Neural cell (in vitro differentiated cells): ENCODE measurements around the gene CLIC6. TPM values are rescaled to one million over a fixed set of nuclear protein-coding genes. Genes with fewer than 3 reads are reported as not detected.

Experiments used
- H2AFZ ChIP-seq: fragments of 200-600, 300-800 bp; sonication (generic), shearing (Covaris generic); 2 replicates; pipeline ENCODE4 v1.6.0; 2014; ENCODE audit warnings: low read depth, mild to moderate bottlenecking, antibody characterized with exemption, low read length, moderate library complexity
- H3F3A ChIP-seq: fragments of 200-600 bp; shearing (Covaris generic); 2 replicates; pipeline ENCODE4 v1.6.1; 2016; ENCODE audit warnings: mild to moderate bottlenecking, moderate library complexity, mixed read lengths, antibody characterized with exemption, low read length; ENCODE audit not compliant: insufficient read depth, poor library complexity, severe bottlenecking
- H3K27ac ChIP-seq: fragments of 200-600, 300-800 bp; sonication (generic), shearing (Covaris generic); 2 replicates; pipeline ENCODE4 v1.5.1; 2014; ENCODE audit warnings: mild to moderate bottlenecking, low read length, moderate library complexity
- H3K27me3 ChIP-seq: fragments of 300-800, 200-600 bp; sonication (generic), shearing (Covaris generic); 2 replicates; pipeline ENCODE4 v1.6.0; 2014; ENCODE audit warnings: mild to moderate bottlenecking, low read depth, low read length, moderate library complexity; ENCODE audit not compliant: insufficient read depth
- H3K36me3 ChIP-seq: fragments of 300-800, 200-600 bp; sonication (generic), shearing (Covaris generic); 2 replicates; pipeline ENCODE4 v1.5.1; 2014; ENCODE audit warnings: mild to moderate bottlenecking, antibody characterized with exemption, low read length, moderate library complexity; ENCODE audit not compliant: insufficient read depth
- H3K4me2 ChIP-seq: fragments of 300-800, 200-600 bp; sonication (generic), shearing (Covaris generic); 2 replicates; pipeline ENCODE4 v1.6.0; 2014; ENCODE audit warnings: mild to moderate bottlenecking, low read length
- H3K4me3 ChIP-seq: fragments of 300-800, 200-600 bp; sonication (generic), shearing (Covaris generic); 2 replicates; pipeline ENCODE4 v1.5.1; 2014; ENCODE audit warnings: mild to moderate bottlenecking, low read length, moderate library complexity
- H3K79me2 ChIP-seq: fragments of 200-600 bp; shearing (Covaris generic); replicated peaks from 2 replicates; pipeline ENCODE4 v1.6.0; 2014; ENCODE audit warnings: mild to moderate bottlenecking, low read length, moderate library complexity; ENCODE audit not compliant: insufficient read depth
- H3K9ac ChIP-seq: fragments of 300-800, 200-600 bp; sonication (generic), shearing (Covaris generic); 2 replicates; pipeline ENCODE4 v1.6.1; 2016; ENCODE audit warnings: mild to moderate bottlenecking, low read length, mixed read lengths
- H3K9me2 ChIP-seq: fragments of 200-600 bp; shearing (Covaris generic); 2 replicates; pipeline ENCODE4 v1.6.1; 2016; ENCODE audit warnings: mild to moderate bottlenecking, low read length, mixed read lengths; ENCODE audit not compliant: insufficient read depth
- H3K9me3 ChIP-seq: fragments of 200-600, 300-800 bp; sonication (generic), shearing (Covaris generic); 2 replicates; pipeline ENCODE4 v1.6.1; 2016; ENCODE audit warnings: mild to moderate bottlenecking, mixed run types, low read length, moderate library complexity, mixed read lengths
- H4K20me1 ChIP-seq: fragments of 200-600 bp; shearing (Covaris generic); 2 replicates; pipeline ENCODE4 v1.6.1; 2016; ENCODE audit warnings: mild to moderate bottlenecking, mixed run types; ENCODE audit not compliant: insufficient read depth
- CTCF ChIP-seq: fragments of 450-650 bp; IDR thresholded peaks from 2 replicates; pipeline ENCODE4 v1.5.1; 2014; ENCODE audit warnings: antibody characterized with exemption, mild to moderate bottlenecking, moderate library complexity; ENCODE audit not compliant: poor library complexity, severe bottlenecking
- EP300 ChIP-seq: fragments of 450-650 bp; conservative IDR thresholded peaks from 2 replicates; pipeline ENCODE4 v1.6.1; 2014; ENCODE audit warnings: antibody characterized with exemption, mild to moderate bottlenecking, moderate library complexity; ENCODE audit not compliant: poor library complexity, severe bottlenecking
- EZH2 ChIP-seq: fragments of 200-600, 300-800 bp; shearing (Covaris generic), sonication (generic); IDR thresholded peaks from 2 replicates; pipeline ENCODE4 v1.6.1; 2014; ENCODE audit warnings: antibody characterized with exemption, low read length, borderline replicate concordance, mild to moderate bottlenecking; ENCODE audit not compliant: insufficient read depth, poor library complexity, severe bottlenecking
- MXI1 ChIP-seq: fragments of 450-650 bp; conservative IDR thresholded peaks from 2 replicates; pipeline ENCODE4 v1.6.1; 2014; ENCODE audit warnings: antibody characterized with exemption, mild to moderate bottlenecking; ENCODE audit not compliant: poor library complexity, severe bottlenecking
- POLR2AphosphoS5 ChIP-seq: IDR thresholded peaks from 2 replicates; pipeline ENCODE4 v1.6.1; 2012
- RAD21 ChIP-seq: fragments of 450-650 bp; conservative IDR thresholded peaks from 2 replicates; pipeline ENCODE4 v1.6.1; 2014; ENCODE audit warnings: antibody characterized with exemption, mild to moderate bottlenecking, moderate library complexity
- REST ChIP-seq: IDR thresholded peaks from 2 replicates; pipeline ENCODE4 v1.6.1; 2012; ENCODE audit warnings: borderline replicate concordance
- SMC3 ChIP-seq: fragments of 450-650 bp; conservative IDR thresholded peaks from 2 replicates; pipeline ENCODE4 v1.6.1; 2014; ENCODE audit warnings: antibody characterized with exemption, mild to moderate bottlenecking, moderate library complexity; ENCODE audit not compliant: poor library complexity
- TAF1 ChIP-seq: IDR thresholded peaks from 2 replicates; pipeline ENCODE4 v1.6.1; 2012; ENCODE audit warnings: low read depth
- polyA plus RNA-seq: library from polyadenylated mRNA; depleted of rRNA; stranded (reverse); fragments of >200 nt; gene quantifications from 2 replicates; pipeline ENCODE4 v1.2.3, GENCODE V29; 2014

CLIC6 gene
- polyA plus RNA-seq, 1 donor from 2014 or later = 0.32 TPM

- Histone ChIP-seq H3F3A (no peaks in the 10 kb centered on the region), H3K4me2 (no peak overlapping the region), H3K9me3 (no peaks in the 10 kb centered on the region), H3K27me3 (no peaks in the 10 kb centered on the region), H3K4me3 (no peak overlapping the region), H4K20me1 (no peaks in the 10 kb centered on the region), H3K36me3 (no peaks in the 10 kb centered on the region), H3K79me2 (no peaks in the 10 kb centered on the region), H3K9me2 (no peaks in the 10 kb centered on the region), H3K9ac (no peak overlapping the region), H3K27ac (no peak overlapping the region), H2AFZ (no peak overlapping the region)
- TF ChIP-seq TAF1 (no peak), SMC3 (no peak), EP300 (no peak), EZH2 (no peak), REST (no peak), RAD21 (no peak), POLR2AphosphoS5 (no peak), CTCF (no peak), MXI1 (no peak)
These were observed 74.5 kb downstream of the CLIC6 start for GRCh38 chr21:34743285-34743684.

- Histone ChIP-seq H3K27me3 (no peaks in the 10 kb centered on the region), H3K36me3 (no peaks in the 10 kb centered on the region), H3F3A (no peaks in the 10 kb centered on the region), H4K20me1 (no peaks in the 10 kb centered on the region), H3K27ac (no peak overlapping the region), H3K9ac (no peak overlapping the region), H2AFZ (no peak overlapping the region), H3K4me2 (no peak overlapping the region), H3K79me2 (no peaks in the 10 kb centered on the region), H3K9me2 (no peaks in the 10 kb centered on the region), H3K4me3 (no peak overlapping the region), H3K9me3 (no peaks in the 10 kb centered on the region)
- TF ChIP-seq POLR2AphosphoS5 = no peak
- TF ChIP-seq EP300 = no peak
- no peak for TF ChIP-seq TAF1
- TF ChIP-seq EZH2 = no peak
- no peak for TF ChIP-seq RAD21
- TF ChIP-seq CTCF = no peak
- no peak for TF ChIP-seq MXI1
- no peak for TF ChIP-seq SMC3
- no peak for TF ChIP-seq REST
These were observed 75.0 kb downstream of the CLIC6 start for GRCh38 chr21:34743831-34744230.
